Hepatocyte (in vitro differentiated cells): ENCODE data around the gene ZFHX3. TPM values are rescaled to one million over a fixed set of nuclear protein-coding genes. Genes with fewer than 3 reads are reported as not detected.

Experiments used
- DNase-seq: peaks from one replicate; pipeline ENCODE4 v3.0.0-alpha.2; 2016; ENCODE audit warnings: low spot score
- H2AFZ ChIP-seq: fragments of 200-600 bp; sonication (generic); 2 replicates; pipeline ENCODE4 v1.6.0; 2016; ENCODE audit warnings: antibody characterized with exemption, mild to moderate bottlenecking
- H3K27ac ChIP-seq: fragments of 200-600 bp; sonication (generic); 2 replicates; pipeline ENCODE4 v1.5.1; 2016; ENCODE audit warnings: mild to moderate bottlenecking
- H3K27me3 ChIP-seq: fragments of 200-600 bp; sonication (generic); 2 replicates; pipeline ENCODE4 v1.6.1; 2016
- H3K36me3 ChIP-seq: fragments of 200-600 bp; sonication (generic); replicated peaks from 2 replicates; pipeline ENCODE4 v1.5.1; 2016; ENCODE audit warnings: low read depth; ENCODE audit not compliant: insufficient read depth
- H3K4me1 ChIP-seq: fragments of 200-600 bp; sonication (generic); 2 replicates; pipeline ENCODE4 v1.5.1; 2016; ENCODE audit warnings: mild to moderate bottlenecking, moderate library complexity; ENCODE audit not compliant: insufficient read depth
- H3K4me2 ChIP-seq: fragments of 200-600 bp; sonication (generic); 2 replicates; pipeline ENCODE4 v1.6.0; 2016
- H3K4me3 ChIP-seq: fragments of 200-600 bp; sonication (generic); 2 replicates; pipeline ENCODE4 v1.5.1; 2016; ENCODE audit warnings: mild to moderate bottlenecking
- H3K79me2 ChIP-seq: fragments of 200-600 bp; sonication (generic); 2 replicates; pipeline ENCODE4 v1.6.0; 2017; ENCODE audit warnings: mild to moderate bottlenecking
- H3K9me2 ChIP-seq: fragments of 200-600 bp; sonication (generic); replicated peaks from 2 replicates; pipeline ENCODE4 v1.6.0; 2017; ENCODE audit warnings: mild to moderate bottlenecking; ENCODE audit not compliant: insufficient read depth
- H3K9me3 ChIP-seq: fragments of 200-600 bp; sonication (generic); 2 replicates; pipeline ENCODE4 v1.5.1; 2016; ENCODE audit warnings: low read depth, mild to moderate bottlenecking
- H4K20me1 ChIP-seq: fragments of 200-600 bp; sonication (generic); 2 replicates; pipeline ENCODE4 v1.6.0; 2016; ENCODE audit warnings: mild to moderate bottlenecking; ENCODE audit not compliant: insufficient read depth, poor library complexity, severe bottlenecking
- CTCF ChIP-seq: fragments of 200-600 bp; sonication (generic); IDR thresholded peaks from 2 replicates; pipeline ENCODE4 v1.5.1; 2016; ENCODE audit warnings: antibody characterized with exemption, mild to moderate bottlenecking; ENCODE audit not compliant: poor library complexity
- EZH2 ChIP-seq: fragments of 200-600 bp; sonication (generic); IDR thresholded peaks from 2 replicates; pipeline ENCODE4 v1.6.1; 2016; ENCODE audit warnings: antibody characterized with exemption, mild to moderate bottlenecking, borderline replicate concordance
- EZH2phosphoT487 ChIP-seq: fragments of 200-600 bp; sonication (generic); IDR thresholded peaks from one replicate; pipeline ENCODE4 v1.6.1; 2018; ENCODE audit warnings: antibody characterized with exemption, mild to moderate bottlenecking, low read depth, moderate library complexity; ENCODE audit not compliant: unreplicated experiment, severe bottlenecking
- WGBS: methylation state at CpG from one replicate; pipeline ENCODE4 v1.1.6; 2016; ENCODE audit warnings: low lambda C conversion rate; ENCODE audit errors: missing lambda C conversion rate; 5-methylcytosine and 5-hydroxymethylcytosine counted together
- polyA plus RNA-seq: library from polyadenylated mRNA; unstranded; fragments of >200 nt; fragmentation: Nextera tagmentation; extraction: Ambion mirVana; gene quantifications from 2 replicates; pipeline ENCODE4 v1.2.1, GENCODE V29; 2016
- total RNA-seq: library from RNA; depleted of rRNA; stranded (reverse); fragments of >200 nt; gene quantifications from 2 replicates; pipeline ENCODE4 v1.2.3, GENCODE V29; 2014

ZFHX3 gene
- total and polyA plus RNA-seq, 2 experiments from 2014 or later, result 6.4 to 11.6 TPM

DNA sequence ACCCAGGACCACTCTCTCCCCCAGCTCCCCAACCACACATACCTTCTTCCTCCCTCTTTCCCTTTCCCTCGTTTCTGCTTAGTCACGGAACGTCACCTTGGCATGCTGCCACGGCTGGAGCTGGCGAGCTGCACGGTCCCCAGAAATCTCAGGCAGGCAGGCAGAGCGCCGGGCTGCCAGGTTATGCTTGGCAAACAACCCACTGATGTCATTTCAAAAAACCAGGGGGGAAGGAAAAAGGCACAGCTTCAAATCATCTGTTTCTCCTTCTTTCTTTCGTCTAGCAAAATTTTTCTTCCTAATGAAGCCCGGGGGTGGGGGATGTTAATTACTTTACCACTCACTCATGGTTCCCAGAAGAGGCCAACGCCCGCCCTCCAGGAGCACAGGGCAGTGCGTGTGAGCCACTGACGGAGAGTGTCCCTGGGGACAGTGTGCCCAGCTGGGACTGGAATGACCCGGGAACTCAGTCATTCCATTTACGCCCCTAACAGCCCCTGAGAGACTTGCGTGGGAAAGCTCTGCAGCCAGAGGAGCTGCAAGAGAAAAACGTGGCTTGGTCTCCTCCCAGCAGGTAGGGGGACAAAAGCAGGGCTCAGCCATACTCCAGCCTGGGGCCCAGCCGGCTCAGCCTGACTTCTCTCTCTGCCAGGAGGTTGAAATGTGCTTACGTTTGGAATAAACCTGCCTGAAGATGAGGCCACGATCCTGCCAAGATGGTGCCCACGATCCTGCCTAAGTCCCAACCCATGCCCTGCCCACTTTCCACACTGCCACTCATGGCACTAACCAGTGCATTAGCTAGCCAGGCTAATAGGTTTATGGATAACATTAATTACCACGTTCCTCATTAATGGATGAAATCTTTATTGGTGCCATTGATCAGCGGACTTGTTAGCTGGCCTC, 198.9 kb downstream of the ZFHX3 start:
- peaks cover 33% of the 10 kb centered on the region for H3K79me2 ChIP-seq
- H3K4me3 ChIP-seq, result no peak overlapping the region
- H3K9me3 ChIP-seq, result no peaks in the 10 kb centered on the region
- peak overlapping the region; percentile 34 for H3K27ac ChIP-seq
- no peaks in the 10 kb centered on the region for H3K9me2 ChIP-seq
- H3K36me3 ChIP-seq, result no peaks in the 10 kb centered on the region
- peak; percentile 71 for DNase-seq
- no peaks in the 10 kb centered on the region for H3K27me3 ChIP-seq
- H2AFZ ChIP-seq, result no peak overlapping the region
- peaks cover 4% of the 10 kb centered on the region for H4K20me1 ChIP-seq
- H3K4me1 ChIP-seq, result peaks cover 7% of the 10 kb centered on the region
- 63% methylated on average over 24 of the region's 24 CpGs for WGBS
- no peak for TF ChIP-seq EZH2phosphoT487
- TF ChIP-seq EZH2, result no peak
- TF ChIP-seq CTCF, result no peak
- H3K4me2 ChIP-seq, result peak overlapping the region; percentile 53

GRCh38 chr16:72848028-72848400, 199.9 kb downstream of the ZFHX3 start:
- 84% methylated on average over 9 of the region's 9 CpGs for WGBS
- DNase-seq, result no peak
- no peak overlapping the region for H3K27ac ChIP-seq
- H3K4me2 ChIP-seq, result no peak overlapping the region
- H3K4me1 ChIP-seq, result peaks cover 7% of the 10 kb centered on the region
- no peak overlapping the region for H3K4me3 ChIP-seq
- H3K27me3 ChIP-seq, result no peaks in the 10 kb centered on the region
- no peaks in the 10 kb centered on the region for H3K9me2 ChIP-seq
- no peaks in the 10 kb centered on the region for H3K36me3 ChIP-seq
- H2AFZ ChIP-seq, result no peak overlapping the region
- H3K9me3 ChIP-seq, result no peaks in the 10 kb centered on the region
- peaks cover 4% of the 10 kb centered on the region for H4K20me1 ChIP-seq
- no peak for TF ChIP-seq EZH2phosphoT487
- no peak for TF ChIP-seq EZH2
- TF ChIP-seq CTCF, result no peak
- peaks cover 28% of the 10 kb centered on the region for H3K79me2 ChIP-seq

- H3K4me2 ChIP-seq, result no peak overlapping the region
These were observed 200.5 kb downstream of the ZFHX3 start for GRCh38 chr16:72847187-72848027.

More at GRCh38 chr16:72847187-72848027, 200.5 kb downstream of the ZFHX3 start:
- 74% methylated on average over 11 of the region's 11 CpGs for WGBS
- no peaks in the 10 kb centered on the region for H3K36me3 ChIP-seq
- peaks cover 7% of the 10 kb centered on the region for H3K4me1 ChIP-seq
- no peak overlapping the region for H3K4me3 ChIP-seq
- no peak overlapping the region for H2AFZ ChIP-seq
- H4K20me1 ChIP-seq, result peaks cover 4% of the 10 kb centered on the region
- no peaks in the 10 kb centered on the region for H3K27me3 ChIP-seq
- peaks cover 26% of the 10 kb centered on the region for H3K79me2 ChIP-seq
- H3K9me3 ChIP-seq, result no peaks in the 10 kb centered on the region
- DNase-seq, result peak; percentile 50
- H3K9me2 ChIP-seq, result no peaks in the 10 kb centered on the region
- peak; percentile 48 for TF ChIP-seq CTCF
- TF ChIP-seq EZH2phosphoT487, result no peak
- no peak overlapping the region for H3K27ac ChIP-seq
